HG03103 (cell line): Measurements from ENCODE around the gene SYTL1.

Source experiments
- ATAC-seq: cut with Tn5 transposase; IDR thresholded peaks from one replicate; pipeline ENCODE4 v1.9.1; 2021; ENCODE audit warnings: low read depth; ENCODE audit not compliant: unreplicated experiment

Gene SYTL1

GRCh38 chr1:27345272-27345671 is 3.5 kb downstream of the SYTL1 start:
- ATAC-seq: no peak

GRCh38 chr1:27346357-27346756 is 4.5 kb downstream of the SYTL1 start:
- ATAC-seq: no peak

GRCh38 chr1:27346991-27347624 is 5.3 kb downstream of the SYTL1 start:
- no peak for ATAC-seq

- no peak for ATAC-seq
Observed at GRCh38 chr1:27348861-27349783, 7.3 kb downstream of the SYTL1 start.

GRCh38 chr1:27349784-27350662 is 8.2 kb downstream of the SYTL1 start:
- ATAC-seq: no peak

GRCh38 chr1:27350663-27351540 is 9.1 kb downstream of the SYTL1 start:
- ATAC-seq: no peak

GRCh38 chr1:27351541-27352107 is 9.8 kb downstream of the SYTL1 start:
- ATAC-seq: no peak

- no peak for ATAC-seq
Observed at GRCh38 chr1:27353166-27353565, 11.3 kb downstream of the SYTL1 start.

GRCh38 chr1:27353629-27354028 is 11.8 kb downstream of the SYTL1 start:
- no peak for ATAC-seq

- ATAC-seq: no peak
Observed at GRCh38 chr1:27355683-27356082, 13.9 kb downstream of the SYTL1 start.

- no peak for ATAC-seq
Observed at GRCh38 chr1:27356277-27356618, 14.4 kb downstream of the SYTL1 start.

GRCh38 chr1:27356619-27357280 is 14.9 kb downstream of the SYTL1 start:
- no peak for ATAC-seq

GRCh38 chr1:27357281-27358037 is 15.6 kb downstream of the SYTL1 start:
- ATAC-seq: peak; percentile 47

- no peak for ATAC-seq
Observed at GRCh38 chr1:27358038-27358927, 16.5 kb downstream of the SYTL1 start.

- ATAC-seq: no peak
Observed at GRCh38 chr1:27358928-27359313, 17.1 kb downstream of the SYTL1 start.

GRCh38 chr1:27359822-27360158 is 18.0 kb downstream of the SYTL1 start:
- ATAC-seq: no peak

- ATAC-seq: no peak
Observed at GRCh38 chr1:27360159-27361043, 18.6 kb downstream of the SYTL1 start.
